Smooth muscle cell of the brain vasculature (primary cell): ENCODE data around the gene TOX3.

Experiments
- DNase-seq: peaks from one replicate; pipeline ENCODE4 v3.0.0-alpha.2; 2012; ENCODE audit warnings: low read depth, low spot score

TOX3 gene

DNA sequence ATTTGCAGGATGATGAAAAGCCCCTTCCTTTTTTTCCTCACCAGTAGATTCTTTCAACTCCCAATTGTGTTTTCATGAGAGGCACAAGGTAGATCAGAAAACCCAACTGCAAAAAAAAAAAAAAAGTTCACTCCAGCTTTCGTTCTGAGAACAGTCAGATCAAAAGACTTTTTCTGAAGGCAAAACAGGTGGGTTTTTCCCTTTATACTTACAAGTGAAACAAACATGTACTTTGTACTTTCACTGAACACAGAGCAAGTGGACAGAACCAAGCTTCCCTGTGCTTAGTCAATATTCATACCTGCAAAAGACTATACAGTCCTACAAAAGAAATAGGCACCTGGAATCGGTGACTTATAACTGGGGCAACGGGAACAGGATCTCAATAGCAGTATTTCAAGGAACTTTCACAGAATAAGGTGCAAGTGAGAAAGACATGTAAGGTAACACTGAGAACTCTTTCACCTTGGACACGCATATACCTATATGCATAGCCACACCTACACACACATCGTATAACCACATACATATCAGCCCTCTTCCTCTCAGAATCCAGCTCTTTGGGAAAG lies 54.1 kb downstream of the TOX3 start:
- no peak for DNase-seq

GRCh38 chr16:52491216-52491615 lies 55.7 kb downstream of the TOX3 start:
- no peak for DNase-seq

- DNase-seq: no peak
Measured at GRCh38 chr16:52489894-52490293, 57.0 kb downstream of the TOX3 start.

GRCh38 chr16:52488837-52489289 lies 58.1 kb downstream of the TOX3 start:
- no peak for DNase-seq

GRCh38 chr16:52487849-52488457 lies 59.0 kb downstream of the TOX3 start:
- DNase-seq: no peak

DNA sequence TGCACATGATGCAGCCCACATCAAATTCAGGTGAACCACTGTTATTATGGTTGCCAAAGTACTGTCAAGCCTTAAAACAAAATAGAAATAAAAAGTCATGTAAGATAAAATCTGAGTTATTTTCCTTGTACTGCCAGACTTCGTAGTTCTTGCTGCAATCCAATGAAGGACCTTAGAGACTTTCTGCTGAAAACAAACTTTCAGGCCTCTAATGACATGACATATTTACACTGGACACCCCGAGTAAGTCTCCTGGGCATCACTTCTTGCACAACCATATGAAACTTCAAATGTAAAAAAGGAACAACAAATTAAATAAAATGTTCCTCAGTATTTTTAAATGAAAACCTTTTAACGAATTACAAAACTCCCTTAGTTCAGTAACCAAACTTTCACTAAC lies 66.7 kb downstream of the TOX3 start:
- DNase-seq: no peak

DNA sequence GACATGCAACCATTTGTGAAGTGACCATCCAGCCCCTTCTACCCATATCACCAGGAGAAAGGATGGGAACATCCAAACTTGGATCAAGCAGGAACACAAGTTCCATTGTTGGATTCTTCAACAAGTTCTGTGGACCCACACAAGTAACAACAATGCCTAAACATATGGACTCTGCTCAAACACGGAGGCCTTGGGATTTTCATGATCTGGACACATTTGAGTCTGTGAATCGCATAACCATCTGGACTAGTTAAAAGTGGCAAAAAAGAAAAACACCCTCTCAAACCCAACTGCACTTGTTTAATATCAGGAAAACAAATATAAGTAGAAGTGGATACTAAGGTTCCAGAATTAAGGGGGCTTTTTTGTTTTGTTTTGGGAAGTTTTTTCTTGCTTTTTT lies 70.8 kb downstream of the TOX3 start:
- no peak for DNase-seq

DNA sequence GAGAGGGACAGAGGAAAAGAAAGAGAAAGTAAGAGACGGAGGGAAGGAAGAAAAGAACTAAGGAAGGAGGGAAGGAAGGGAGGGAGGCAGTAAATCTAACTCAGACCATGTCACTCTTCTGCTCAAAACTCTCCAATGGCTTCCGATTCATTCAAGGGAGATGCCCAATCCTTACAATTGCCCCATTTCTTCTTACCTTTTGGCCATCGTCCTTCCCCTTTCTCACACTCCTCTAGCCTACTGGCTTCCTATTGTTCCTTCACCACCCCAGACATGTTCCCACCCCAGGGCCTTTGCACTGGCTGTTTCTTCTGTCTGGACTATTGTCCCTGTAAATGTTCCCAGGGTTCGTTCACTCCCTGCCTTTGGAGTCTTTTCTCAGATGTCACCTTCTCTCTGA lies 72.3 kb downstream of the TOX3 start:
- no peak for DNase-seq

DNA sequence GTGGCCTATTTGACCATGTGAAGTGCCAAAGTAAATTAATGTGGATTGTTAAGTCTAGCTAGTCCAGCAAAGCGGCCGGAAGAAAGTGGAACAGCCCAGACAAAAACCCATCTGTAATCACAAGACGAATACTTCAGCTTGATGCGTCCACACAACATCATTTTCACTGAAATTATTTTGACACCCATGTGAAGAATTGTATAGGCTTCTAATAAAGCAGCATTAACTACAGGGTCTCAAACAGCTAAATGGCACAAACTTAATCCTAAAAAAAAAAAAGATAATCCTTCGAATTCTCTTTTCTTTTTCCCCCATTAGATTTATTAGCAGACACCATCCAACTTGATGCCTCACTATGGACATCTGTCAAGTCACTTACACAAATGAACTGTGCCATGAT lies 73.8 kb downstream of the TOX3 start:
- no peak for DNase-seq

DNA sequence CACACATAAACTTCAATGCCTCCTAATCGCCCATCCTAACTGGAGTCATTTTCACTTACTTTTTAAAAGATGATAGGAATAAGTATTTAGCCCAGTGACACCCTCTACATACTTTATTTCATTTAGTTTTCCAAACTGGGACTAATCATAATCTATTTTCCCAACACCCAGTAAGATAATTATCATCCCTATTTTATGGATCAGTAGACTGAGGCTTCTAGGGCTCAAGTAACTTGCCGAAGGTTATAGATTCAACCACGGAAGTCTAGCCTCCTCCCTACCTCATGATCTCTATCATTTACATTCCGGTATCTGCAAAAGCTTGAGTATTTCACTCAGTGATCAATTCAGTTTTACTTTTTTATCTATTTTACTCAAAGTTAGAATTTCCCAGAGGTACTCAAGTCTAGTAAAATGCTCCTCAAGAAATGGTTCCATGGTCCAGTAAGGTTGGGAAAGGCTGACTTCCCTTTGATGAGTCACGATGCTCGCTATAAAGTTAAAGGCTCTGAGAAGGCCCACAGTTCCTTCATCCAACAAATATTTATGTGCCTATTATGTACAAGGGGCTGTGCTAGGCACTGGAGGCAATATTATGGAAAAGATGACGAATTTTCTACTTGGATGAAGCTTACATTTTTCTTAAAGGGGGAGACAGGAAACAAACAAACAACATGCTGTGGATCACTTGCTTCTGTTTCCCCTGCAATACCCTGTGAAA lies 75.1 kb downstream of the TOX3 start:
- DNase-seq: no peak

- no peak for DNase-seq
Measured at GRCh38 chr16:52470585-52470984, 76.4 kb downstream of the TOX3 start.

DNA sequence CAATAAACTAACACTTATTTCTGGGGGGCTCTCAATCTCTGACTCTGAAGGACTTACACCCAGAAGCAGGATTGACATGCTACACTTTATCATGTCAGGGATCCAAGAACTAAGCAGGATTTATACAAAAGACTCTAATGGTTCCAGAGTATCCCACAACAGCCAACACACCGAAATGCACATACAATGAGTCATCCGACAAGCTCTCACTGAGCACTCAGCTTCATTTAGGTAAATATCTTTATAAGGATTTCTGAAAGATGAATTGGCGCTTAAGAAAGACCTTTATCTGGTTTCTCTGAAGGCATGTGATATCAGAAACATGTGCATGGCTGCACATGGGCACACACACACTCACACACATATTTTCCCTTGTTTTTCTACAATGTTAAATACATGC lies 77.2 kb downstream of the TOX3 start:
- no peak for DNase-seq

DNA sequence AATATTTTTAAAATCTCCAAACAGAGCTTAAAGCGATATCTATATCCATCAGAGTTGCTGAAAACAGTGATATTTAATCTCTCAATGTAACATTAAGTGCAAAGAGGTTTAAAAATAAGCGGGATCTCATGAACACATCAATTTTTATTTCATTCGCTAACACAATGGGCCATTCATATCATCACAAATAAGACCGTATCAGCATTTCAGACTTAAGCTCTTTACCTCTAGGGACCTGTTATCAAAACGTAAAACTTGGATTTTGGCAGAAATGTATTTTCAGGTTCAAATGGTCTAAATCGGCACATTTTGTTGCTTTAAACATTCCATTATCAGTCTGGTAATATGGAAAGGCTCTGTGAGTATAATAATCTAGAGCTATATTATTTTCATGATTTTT lies 77.9 kb downstream of the TOX3 start:
- no peak for DNase-seq

GRCh38 chr16:52467753-52468152 lies 79.2 kb downstream of the TOX3 start:
- no peak for DNase-seq

DNA sequence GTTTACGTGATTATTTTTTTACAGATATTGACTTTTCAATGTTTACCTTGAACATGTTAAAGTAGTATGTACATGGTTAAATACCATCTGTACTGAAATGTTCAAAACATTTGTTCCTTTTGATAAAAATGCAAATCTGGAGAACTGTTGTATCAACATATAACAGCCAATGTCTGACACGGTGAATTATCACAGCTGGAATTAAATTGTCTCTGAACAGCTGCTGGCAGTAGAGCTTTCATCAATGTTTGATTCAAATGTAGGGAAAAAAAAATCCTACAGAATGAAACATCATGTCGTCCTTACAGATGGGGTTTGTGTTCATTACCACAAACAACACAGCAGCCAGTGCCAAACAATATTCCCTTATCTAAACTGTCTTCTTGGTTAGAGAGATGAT lies 79.9 kb downstream of the TOX3 start:
- no peak for DNase-seq

DNA sequence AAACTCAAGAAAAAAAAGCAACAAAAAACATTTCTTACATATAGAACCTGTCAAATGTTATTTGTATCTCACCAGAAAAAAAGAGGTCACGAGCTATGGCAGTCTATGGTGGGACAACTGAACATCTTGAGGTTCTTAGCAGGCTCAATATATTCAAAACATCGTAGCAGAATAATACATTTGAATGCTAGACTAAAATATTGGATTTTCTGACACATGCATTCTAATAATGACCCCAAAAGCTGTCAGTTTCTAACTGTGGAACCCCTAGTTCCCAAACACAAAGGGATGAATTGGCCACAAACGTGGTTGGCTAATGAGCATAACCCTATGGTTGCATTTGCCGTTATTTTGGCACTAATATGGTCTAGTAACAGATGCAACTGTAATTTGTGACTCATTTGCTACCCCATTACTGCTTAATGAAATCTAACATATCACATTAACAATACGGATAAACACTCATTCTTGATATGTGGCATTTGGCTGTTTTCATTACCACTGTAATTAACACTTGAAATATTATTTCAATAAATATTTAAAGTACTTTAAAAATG lies 81.2 kb downstream of the TOX3 start:
- DNase-seq: no peak

GRCh38 chr16:52463904-52464303 lies 83.0 kb downstream of the TOX3 start:
- DNase-seq: no peak

- DNase-seq: no peak
Measured at GRCh38 chr16:52462816-52463215, 84.1 kb downstream of the TOX3 start.

DNA sequence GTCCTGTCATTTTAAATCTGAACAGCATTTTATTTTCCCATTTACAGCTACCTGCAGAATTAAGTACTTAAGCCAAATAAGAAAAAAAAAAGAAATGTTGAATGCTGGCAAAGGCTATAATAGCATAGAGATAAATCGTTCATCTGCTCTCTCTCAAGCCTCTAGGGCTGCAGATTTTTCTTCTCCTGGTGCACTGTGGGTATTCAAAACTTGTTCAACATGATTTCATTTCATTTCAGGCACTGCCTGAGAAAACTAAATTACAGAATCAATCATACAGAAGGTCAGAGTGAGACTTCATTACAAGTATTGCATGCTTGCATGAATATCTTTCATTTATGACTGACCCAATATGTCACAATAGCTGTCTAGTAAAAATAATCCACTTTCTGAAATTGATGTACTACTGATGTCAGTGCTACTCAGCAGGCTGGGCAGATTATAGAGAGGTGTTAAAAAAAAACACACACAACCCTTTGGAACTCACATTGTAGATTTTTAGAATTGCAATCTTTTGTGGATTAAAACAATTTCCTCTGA lies 86.2 kb downstream of the TOX3 start:
- no peak for DNase-seq

DNA sequence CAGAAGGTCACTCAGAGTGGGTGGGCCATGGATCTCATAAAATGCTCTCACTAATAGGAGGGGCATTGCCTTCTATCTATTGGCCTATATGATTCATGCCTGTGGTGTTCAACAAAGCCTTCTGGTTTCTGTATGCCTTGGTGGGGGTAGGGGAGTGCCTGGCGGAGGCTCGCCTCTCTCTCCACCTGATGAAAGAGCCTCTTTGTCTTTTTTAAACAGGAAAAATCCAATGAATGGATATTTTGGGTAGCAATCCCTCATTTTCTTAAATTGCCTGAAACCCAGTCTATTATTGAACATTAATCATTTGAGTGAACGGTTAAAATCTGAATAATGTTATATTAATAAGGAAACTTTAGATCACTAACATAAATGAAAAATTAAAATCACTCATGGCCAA lies 90.6 kb downstream of the TOX3 start:
- no peak for DNase-seq

GRCh38 chr16:52455549-52456277 lies 91.2 kb downstream of the TOX3 start:
- DNase-seq: no peak

- DNase-seq: no peak
Measured at GRCh38 chr16:52453644-52454043, 93.3 kb downstream of the TOX3 start.
